ENCODE data around the gene CLASP1.

The CLASP1 gene

GRCh38 chr2:121532894-121533293 is 116.4 kb downstream of the CLASP1 start:
- H3K27me3 ChIP-seq (ENCODE audit: insufficient read depth, low read depth, severe bottlenecking), result no peaks in the 10 kb centered on the region
- H3K9me3 ChIP-seq (ENCODE audit: severe bottlenecking), result no peaks in the 10 kb centered on the region
- H3K27ac ChIP-seq, result no peak overlapping the region
- no peak for DNase-seq
- no peak for TF ChIP-seq CTCF (IDR thresholded peaks at IDR 0.05; ENCODE audit: low read depth, low read length)
- H3K36me3 ChIP-seq, result no peaks in the 10 kb centered on the region
- H3K4me3 ChIP-seq (ENCODE audit: low read depth, low read length), result no peak overlapping the region

- Histone ChIP-seq H3K27me3 (ENCODE audit: insufficient read depth, low read depth, severe bottlenecking) (no peaks in the 10 kb centered on the region), H3K4me3 (ENCODE audit: low read depth, low read length) (no peak overlapping the region), H3K27ac (no peak overlapping the region; the same call in 1 of the 2 replicates), H3K9me3 (ENCODE audit: severe bottlenecking) (no peaks in the 10 kb centered on the region), H3K36me3 (peaks cover 1% of the 10 kb centered on the region; the same call in 1 of the 2 replicates)
- TF ChIP-seq CTCF (IDR thresholded peaks at IDR 0.05; ENCODE audit: low read depth, low read length), result no peak
- no peak for DNase-seq
These were observed 116.9 kb downstream of the CLASP1 start for GRCh38 chr2:121532347-121532766.

- peak overlapping the region; percentile 100 for H3K27ac ChIP-seq
- peak overlapping the region; percentile 91 for H3K4me3 ChIP-seq (ENCODE audit: low read depth, low read length)
- DNase-seq, result peak; percentile 79
- H3K27me3 ChIP-seq (ENCODE audit: insufficient read depth, low read depth, severe bottlenecking), result no peaks in the 10 kb centered on the region
- no peaks in the 10 kb centered on the region for H3K9me3 ChIP-seq (ENCODE audit: severe bottlenecking)
- peaks cover 20% of the 10 kb centered on the region for H3K36me3 ChIP-seq
- TF ChIP-seq CTCF (IDR thresholded peaks at IDR 0.05; ENCODE audit: low read depth, low read length), result no peak
These were observed 119.0 kb downstream of the CLASP1 start for GRCh38 chr2:121530212-121530705.

GRCh38 chr2:121529439-121530211 is 119.6 kb downstream of the CLASP1 start:
- H3K27ac ChIP-seq, result peak overlapping the region; percentile 100
- H3K4me3 ChIP-seq (ENCODE audit: low read depth, low read length), result peak overlapping the region; percentile 91
- DNase-seq, result peak; percentile 84
- H3K9me3 ChIP-seq (ENCODE audit: severe bottlenecking), result no peaks in the 10 kb centered on the region
- no peaks in the 10 kb centered on the region for H3K27me3 ChIP-seq (ENCODE audit: insufficient read depth, low read depth, severe bottlenecking)
- no peak for TF ChIP-seq CTCF (IDR thresholded peaks at IDR 0.05; ENCODE audit: low read depth, low read length)
- H3K36me3 ChIP-seq, result peaks cover 21% of the 10 kb centered on the region

- Histone ChIP-seq H3K9me3 (ENCODE audit: severe bottlenecking) (no peaks in the 10 kb centered on the region), H3K4me3 (ENCODE audit: low read depth, low read length) (no peak overlapping the region), H3K27ac (no peak overlapping the region), H3K36me3 (peaks cover 36% of the 10 kb centered on the region), H3K27me3 (ENCODE audit: insufficient read depth, low read depth, severe bottlenecking) (no peaks in the 10 kb centered on the region)
- TF ChIP-seq CTCF (IDR thresholded peaks at IDR 0.05; ENCODE audit: low read depth, low read length), result no peak
- no peak for DNase-seq
These were observed 122.1 kb downstream of the CLASP1 start for GRCh38 chr2:121527009-121527682.

All from WERI-Rb-1 (cell line).